ENCODE results near the gene ZNG1B.
"Not testable (repeated sequence)": the region's sequence is repeated elsewhere in the genome, so short reads cannot be mapped to it uniquely, and the experiment has no call there.

The ZNG1B gene

GRCh38 chr2:113517025-113517424 lies 79.5 kb downstream of the ZNG1B start:
- H3K27me3 Mint-ChIP-seq; H3K27ac Mint-ChIP-seq; H3K4me3 Mint-ChIP-seq; DNase-seq (ENCODE audit: low spot score in 2 of 2); ATAC-seq (ENCODE audit: low read depth); H3K36me3 Mint-ChIP-seq; H3K9me3 Mint-ChIP-seq; H3K4me1 Mint-ChIP-seq: not testable (repeated sequence)

DNA sequence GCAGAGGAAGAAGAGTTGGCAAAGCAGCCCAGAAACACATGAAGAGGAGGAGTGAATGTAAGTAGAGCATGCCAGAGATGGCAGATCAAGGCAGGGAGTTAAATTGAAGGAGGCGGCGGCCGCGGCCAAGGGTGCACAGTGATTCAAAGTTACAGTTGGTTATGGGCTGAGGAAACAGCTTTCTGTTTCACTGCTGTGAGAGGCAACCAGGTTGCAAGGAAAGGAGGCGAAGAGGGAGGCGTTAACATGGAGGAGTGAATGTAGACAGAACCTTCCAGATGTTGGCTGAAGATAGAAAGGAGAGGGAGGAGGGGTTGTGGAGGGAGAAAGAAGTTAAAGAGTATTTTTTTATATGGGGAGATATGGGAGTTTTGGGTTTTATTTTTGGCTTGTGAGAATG lies 83.3 kb downstream of the ZNG1B start:
- H3K9me3 Mint-ChIP-seq; H3K4me3 Mint-ChIP-seq; H3K4me1 Mint-ChIP-seq; H3K27me3 Mint-ChIP-seq; H3K27ac Mint-ChIP-seq; H3K36me3 Mint-ChIP-seq; ATAC-seq (ENCODE audit: low read depth); DNase-seq (ENCODE audit: low spot score in 2 of 2): not testable (repeated sequence)

DNA sequence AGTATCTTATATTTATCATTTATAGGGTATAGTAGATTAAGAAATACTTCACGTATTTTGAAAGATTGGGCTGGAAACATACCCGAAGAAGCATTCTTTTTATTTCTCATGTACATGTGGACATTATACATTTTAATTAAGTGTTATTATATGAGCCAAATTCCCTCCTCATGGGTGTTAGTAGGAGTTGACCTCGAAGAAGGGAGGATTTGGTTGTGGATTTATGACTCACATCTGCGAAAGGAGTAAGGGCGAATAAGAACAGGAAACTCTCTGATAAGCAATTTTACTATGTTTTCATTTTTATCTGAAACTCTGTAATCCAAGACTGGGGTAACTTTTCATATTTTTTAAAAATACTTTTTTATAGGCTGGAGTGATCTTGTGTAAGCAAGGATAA lies 84.0 kb downstream of the ZNG1B start:
- not testable (repeated sequence) for H3K36me3 Mint-ChIP-seq

DNA sequence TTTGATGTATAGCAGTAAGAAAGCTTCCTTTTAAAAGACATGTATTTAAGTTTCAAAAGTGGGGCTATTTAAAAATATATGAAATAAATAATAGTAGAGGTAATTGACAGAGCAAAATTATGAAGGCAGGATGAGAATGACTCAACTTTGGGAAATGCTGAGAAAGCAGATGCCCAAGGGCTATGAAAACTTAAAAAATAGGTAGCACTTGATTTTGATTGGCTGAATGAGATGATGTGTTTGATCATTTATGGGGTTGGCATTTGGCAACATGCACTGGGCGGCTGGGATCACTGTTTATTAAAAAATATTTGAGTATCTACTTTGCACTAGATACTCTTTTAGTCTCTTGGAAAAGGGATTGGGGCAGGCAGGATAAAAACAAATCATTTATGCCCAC lies 87.5 kb downstream of the ZNG1B start:
- not testable (repeated sequence) for H3K27me3 Mint-ChIP-seq; H3K9me3 Mint-ChIP-seq; H3K27ac Mint-ChIP-seq; H3K4me3 Mint-ChIP-seq; H3K36me3 Mint-ChIP-seq; ATAC-seq (ENCODE audit: low read depth); DNase-seq (ENCODE audit: low spot score in 2 of 2); H3K4me1 Mint-ChIP-seq

More for the DNA sequence above, 84.0 kb downstream of the ZNG1B start:
- H3K4me3 Mint-ChIP-seq; DNase-seq (ENCODE audit: low spot score in 2 of 2); H3K9me3 Mint-ChIP-seq; ATAC-seq (ENCODE audit: low read depth); H3K4me1 Mint-ChIP-seq; H3K27ac Mint-ChIP-seq; H3K27me3 Mint-ChIP-seq: not testable (repeated sequence)

- not testable (repeated sequence) for H3K4me3 Mint-ChIP-seq; H3K36me3 Mint-ChIP-seq; H3K27me3 Mint-ChIP-seq; H3K27ac Mint-ChIP-seq; H3K4me1 Mint-ChIP-seq; H3K9me3 Mint-ChIP-seq; DNase-seq (ENCODE audit: low spot score in 2 of 2)
- ATAC-seq (ENCODE audit: low read depth): peak; percentile 82
Measured at GRCh38 chr2:113527350-113528045, 90.0 kb downstream of the ZNG1B start.

GRCh38 chr2:113528126-113528525 lies 90.6 kb downstream of the ZNG1B start:
- not testable (repeated sequence) for H3K36me3 Mint-ChIP-seq; H3K27ac Mint-ChIP-seq; ATAC-seq (ENCODE audit: low read depth); H3K27me3 Mint-ChIP-seq; H3K4me1 Mint-ChIP-seq; H3K4me3 Mint-ChIP-seq; H3K9me3 Mint-ChIP-seq; DNase-seq (ENCODE audit: low spot score in 2 of 2)

DNA sequence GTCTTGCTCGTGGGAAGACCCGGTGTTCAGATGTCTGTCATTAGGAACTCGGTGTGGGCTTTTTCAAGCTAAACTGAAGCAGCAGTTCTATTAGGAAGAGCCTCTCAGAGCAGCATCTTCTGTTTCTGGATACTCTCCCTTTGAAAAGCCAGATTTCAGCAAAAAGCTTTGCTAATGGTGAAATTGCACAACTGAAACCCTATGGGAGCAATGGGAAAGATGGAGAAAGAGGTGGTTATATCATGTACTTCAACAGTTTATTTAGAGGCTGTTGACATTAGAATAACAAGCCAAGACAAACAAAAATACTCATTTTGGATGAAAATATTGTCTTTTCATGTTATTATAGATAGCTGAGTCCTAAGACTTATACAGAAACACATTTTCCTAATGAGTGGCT lies 91.4 kb downstream of the ZNG1B start:
- H3K9me3 Mint-ChIP-seq; H3K4me3 Mint-ChIP-seq; H3K27me3 Mint-ChIP-seq; H3K4me1 Mint-ChIP-seq; DNase-seq (ENCODE audit: low spot score in 2 of 2); ATAC-seq (ENCODE audit: low read depth); H3K27ac Mint-ChIP-seq; H3K36me3 Mint-ChIP-seq: not testable (repeated sequence)

GRCh38 chr2:113532991-113533390 lies 95.5 kb downstream of the ZNG1B start:
- not testable (repeated sequence) for H3K27me3 Mint-ChIP-seq; H3K4me3 Mint-ChIP-seq; DNase-seq (ENCODE audit: low spot score in 2 of 2); H3K36me3 Mint-ChIP-seq; ATAC-seq (ENCODE audit: low read depth); H3K9me3 Mint-ChIP-seq; H3K27ac Mint-ChIP-seq; H3K4me1 Mint-ChIP-seq

- not testable (repeated sequence) for H3K4me3 Mint-ChIP-seq; H3K27ac Mint-ChIP-seq; H3K4me1 Mint-ChIP-seq; H3K9me3 Mint-ChIP-seq; H3K36me3 Mint-ChIP-seq; ATAC-seq (ENCODE audit: low read depth); H3K27me3 Mint-ChIP-seq; DNase-seq (ENCODE audit: low spot score in 2 of 2)
Measured at GRCh38 chr2:113536573-113536972, 99.1 kb downstream of the ZNG1B start.

- H3K36me3 Mint-ChIP-seq; ATAC-seq (ENCODE audit: low read depth); H3K27me3 Mint-ChIP-seq; DNase-seq (ENCODE audit: low spot score in 2 of 2); H3K4me1 Mint-ChIP-seq; H3K27ac Mint-ChIP-seq; H3K9me3 Mint-ChIP-seq: not testable (repeated sequence)
- H3K4me3 Mint-ChIP-seq: peak overlapping the region; percentile 43
Measured at GRCh38 chr2:113540834-113541203, 103.3 kb downstream of the ZNG1B start.

DNA sequence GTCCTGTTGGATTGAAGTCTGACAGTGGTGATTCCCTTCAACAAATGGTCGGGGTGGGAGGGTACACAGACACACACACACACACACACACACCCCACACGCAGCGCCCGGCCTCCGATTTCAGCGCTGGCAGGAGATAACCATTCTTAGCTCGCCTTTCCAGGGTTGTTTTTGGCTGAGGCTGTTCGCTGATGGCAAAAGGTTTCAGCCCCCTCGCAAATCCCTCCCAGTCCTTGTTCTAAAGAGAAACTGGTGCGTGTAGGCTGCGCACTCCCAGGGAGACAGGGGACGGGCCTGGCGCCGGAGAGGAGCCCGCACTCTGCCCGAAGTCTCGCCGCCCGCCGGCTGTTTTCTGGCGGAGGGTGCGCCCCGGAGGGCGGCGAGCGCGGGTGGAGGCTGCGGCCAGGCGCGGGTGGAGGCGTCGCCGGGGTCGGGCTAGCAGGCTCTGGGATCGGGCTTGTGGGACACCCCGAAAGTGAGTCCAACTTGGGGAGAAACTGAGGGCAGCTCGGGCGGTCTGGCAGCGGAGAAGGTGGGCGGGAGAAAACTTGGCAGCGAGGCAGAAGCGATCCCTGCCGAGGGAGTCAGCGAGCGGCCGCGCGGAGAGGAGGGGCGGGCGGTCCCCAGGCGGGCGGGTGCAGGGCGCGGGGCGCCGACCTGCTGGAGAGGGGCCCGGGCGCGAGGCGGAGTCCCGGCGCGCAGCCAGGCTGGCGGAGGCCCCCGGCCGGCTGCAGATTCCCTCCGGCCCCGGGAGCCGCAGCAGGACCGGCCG lies 103.9 kb downstream of the ZNG1B start:
- not testable (repeated sequence) for H3K36me3 Mint-ChIP-seq; H3K27ac Mint-ChIP-seq; DNase-seq (ENCODE audit: low spot score in 2 of 2); H3K4me1 Mint-ChIP-seq; H3K9me3 Mint-ChIP-seq; H3K27me3 Mint-ChIP-seq
- peak; percentile 49 for ATAC-seq (ENCODE audit: low read depth)
- peak overlapping the region; percentile 56 for H3K4me3 Mint-ChIP-seq

DNA sequence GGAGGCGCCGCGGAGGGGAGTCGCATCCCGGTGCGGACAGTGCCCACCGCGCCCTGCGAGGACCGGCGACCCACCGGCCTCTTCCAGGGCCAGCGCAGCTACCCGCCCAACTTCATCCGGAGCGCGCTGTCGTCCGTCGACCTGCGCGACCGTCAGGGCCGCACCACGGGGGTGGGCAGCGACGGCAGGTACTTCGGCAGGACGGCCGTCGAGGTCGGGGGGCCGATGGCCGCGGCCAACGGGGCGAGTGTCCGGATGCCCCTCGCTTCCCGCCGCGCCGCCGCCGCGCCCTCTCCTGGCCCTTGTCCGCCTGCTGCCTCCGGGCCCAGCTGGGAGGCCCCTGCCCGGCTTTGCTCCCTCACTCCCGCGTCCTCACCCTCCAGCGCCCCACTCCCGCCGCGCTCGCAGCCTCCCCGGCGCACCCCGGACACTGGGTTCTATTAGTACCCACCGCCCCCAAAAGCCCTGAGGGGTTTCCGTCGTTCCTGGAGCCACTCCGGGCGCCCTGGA lies 104.5 kb downstream of the ZNG1B start:
- H3K4me3 Mint-ChIP-seq: peak overlapping the region; percentile 85
- DNase-seq (ENCODE audit: low spot score in 2 of 2); H3K27ac Mint-ChIP-seq; H3K36me3 Mint-ChIP-seq; H3K27me3 Mint-ChIP-seq; ATAC-seq (ENCODE audit: low read depth); H3K9me3 Mint-ChIP-seq; H3K4me1 Mint-ChIP-seq: not testable (repeated sequence)

- not testable (repeated sequence) for H3K4me1 Mint-ChIP-seq; ATAC-seq (ENCODE audit: low read depth); H3K9me3 Mint-ChIP-seq; H3K27ac Mint-ChIP-seq; DNase-seq (ENCODE audit: low spot score in 2 of 2); H3K27me3 Mint-ChIP-seq; H3K36me3 Mint-ChIP-seq
- peak overlapping the region; percentile 85 for H3K4me3 Mint-ChIP-seq
Measured at GRCh38 chr2:113542529-113542928, 105.0 kb downstream of the ZNG1B start.
